ENCODE measurements around the gene BRD3. TPM values are rescaled to one million over a fixed set of nuclear protein-coding genes. Genes with fewer than 3 reads are reported as not detected.

The BRD3 gene
- total RNA-seq, 1 donor from 2014 or later: 32.0 TPM

DNA sequence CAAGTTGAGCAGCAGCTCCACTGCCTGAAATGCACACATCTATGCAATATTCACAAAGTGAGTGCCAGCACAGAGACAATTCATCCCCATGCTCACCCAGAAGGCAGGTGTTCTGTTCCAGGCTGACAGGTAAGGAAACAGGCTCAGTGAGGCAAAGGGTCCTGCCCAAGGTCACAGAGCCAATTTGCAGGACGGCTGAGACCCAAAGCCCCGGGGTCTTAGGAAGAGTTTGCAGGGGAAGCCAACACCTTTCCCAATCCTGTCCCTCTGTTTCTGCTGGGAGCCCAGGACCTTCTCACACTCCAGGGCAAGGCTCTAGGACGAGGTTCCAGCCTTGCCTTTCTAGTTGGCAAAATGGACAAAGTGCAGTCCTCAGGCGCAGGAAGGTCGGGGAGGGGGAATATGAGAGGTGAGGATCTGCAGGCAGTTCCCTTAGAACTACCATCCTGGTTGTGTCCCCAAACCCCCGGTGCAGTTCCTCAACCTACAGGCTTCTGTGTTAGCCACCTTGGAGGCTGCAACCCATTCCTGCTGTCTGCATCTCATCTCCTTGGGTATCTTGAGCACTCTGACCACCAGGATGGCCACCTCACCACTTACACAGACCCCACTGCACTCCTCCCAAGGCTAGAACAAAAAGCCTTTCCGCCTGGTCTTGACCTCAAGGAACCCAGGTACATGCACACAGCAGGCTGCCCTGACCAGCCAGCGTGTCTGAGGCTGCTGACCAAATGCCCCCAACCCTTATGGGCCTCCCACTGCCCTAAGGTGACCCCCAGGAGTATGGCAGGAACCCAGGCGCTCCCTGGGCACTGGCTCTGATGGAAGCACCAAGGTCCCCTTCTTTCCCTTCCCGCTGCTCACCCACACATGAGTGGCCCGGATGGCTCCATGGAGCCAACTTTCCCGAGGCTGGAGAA lies 1.9 kb upstream of the BRD3 start:
- no peaks in the 10 kb centered on the region for H3K9me3 ChIP-seq
- intact Hi-C loops (cut with DNase I): loop anchor here (2.0 kb wide), 2 partner anchors 93 to 373 kb away; no protein-coding TSS in a partner anchor
- TF ChIP-seq CTCF (IDR thresholded peaks at IDR 0.05): no peak
- H3K4me3 ChIP-seq: no peak overlapping the region
- DNase-seq (ENCODE audit: low spot score in 2 of 2): peak in 1 of 2 donors; percentile 57
- no peak overlapping the region for H3K27ac ChIP-seq
- no peaks in the 10 kb centered on the region for H3K36me3 ChIP-seq
- no peaks in the 10 kb centered on the region for H3K27me3 ChIP-seq
- peaks cover 3 to 16% of the 10 kb centered on the region in 2 donors for H3K4me1 ChIP-seq

- H3K9me3 ChIP-seq: no peaks in the 10 kb centered on the region
- H3K4me3 ChIP-seq: peak overlapping the region; percentile 98
- H3K27ac ChIP-seq: peak overlapping the region; percentile 89 to 99
- H3K4me1 ChIP-seq: peaks cover 3 to 16% of the 10 kb centered on the region in 2 donors
- no peaks in the 10 kb centered on the region for H3K27me3 ChIP-seq
- DNase-seq (ENCODE audit: low spot score in 2 of 2): peak in 1 of 2 donors; percentile 64
- intact Hi-C loops (cut with DNase I): loop anchor here (1.0 to 2.0 kb wide), 4 partner anchors 44 to 374 kb away; partner anchors contain the start of gene BRD3OS
- no peaks in the 10 kb centered on the region for H3K36me3 ChIP-seq
- TF ChIP-seq CTCF (IDR thresholded peaks at IDR 0.05): no peak
Measured at GRCh38 chr9:134068744-134069479, 1.1 kb upstream of the BRD3 start.

GRCh38 chr9:134066913-134067851 lies 644 bp downstream of the BRD3 start:
- DNase-seq (ENCODE audit: low spot score in 2 of 2): peak in 1 of 2 donors; percentile 67
- Histone ChIP-seq H3K4me3 (peak overlapping the region; percentile 98), H3K27ac (peak overlapping the region; percentile 53 to 76), H3K36me3 (no peaks in the 10 kb centered on the region), H3K4me1 (peaks cover 8 to 16% of the 10 kb centered on the region in 2 donors), H3K9me3 (no peaks in the 10 kb centered on the region), H3K27me3 (no peaks in the 10 kb centered on the region)
- intact Hi-C loops (cut with DNase I): no loop called here
- no peak for TF ChIP-seq CTCF (IDR thresholded peaks at IDR 0.05)

GRCh38 chr9:134066526-134066912 lies 1.3 kb downstream of the BRD3 start:
- Histone ChIP-seq H3K4me1 (peaks cover 10 to 16% of the 10 kb centered on the region in 2 donors), H3K27ac (peak overlapping the region; percentile 53 to 76), H3K4me3 (peak overlapping the region; percentile 69 to 98), H3K27me3 (no peaks in the 10 kb centered on the region), H3K36me3 (no peaks in the 10 kb centered on the region), H3K9me3 (no peaks in the 10 kb centered on the region)
- intact Hi-C loops (cut with DNase I): no loop called here
- TF ChIP-seq CTCF (IDR thresholded peaks at IDR 0.05): no peak
- peak in 1 of 2 donors; percentile 58 for DNase-seq (ENCODE audit: low spot score in 2 of 2)
